HL-60 (cell line): ENCODE results near the gene GDA.

ENCODE experiments used
- DNase-seq, 2 experiments: peaks; one replicate each; pipeline ENCODE4 v3.0.0-alpha.2; 2010 to 2020; ENCODE audit warnings: low read depth in 1 of 2, low spot score in 1 of 2
- H3K27ac ChIP-seq: fragments of 250-450 bp; sonication (Bioruptor Pico); replicated peaks from 2 replicates; pipeline ENCODE4 v1.5.1; 2020; ENCODE audit warnings: mild to moderate bottlenecking, moderate library complexity
- H3K27me3 ChIP-seq: fragments of 250-450 bp; sonication (Bioruptor Pico); 2 replicates; pipeline ENCODE4 v1.5.1; 2021; ENCODE audit warnings: mild to moderate bottlenecking, moderate library complexity; ENCODE audit not compliant: insufficient read depth, poor library complexity, severe bottlenecking
- H3K4me3 ChIP-seq: replicated peaks from 2 replicates; pipeline ENCODE4 v1.5.1; 2011; ENCODE audit warnings: mild to moderate bottlenecking, control low read depth, low read length; ENCODE audit not compliant: insufficient read depth
- GABPA ChIP-seq: IDR thresholded peaks from 2 replicates; pipeline ENCODE4 v1.6.1; 2012; ENCODE audit warnings: low read depth
- POLR2AphosphoS5 ChIP-seq: IDR thresholded peaks from 2 replicates; pipeline ENCODE4 v1.6.1; 2012; ENCODE audit warnings: low read depth
- REST ChIP-seq: IDR thresholded peaks from 2 replicates; pipeline ENCODE4 v1.6.1; 2012; ENCODE audit warnings: low read depth; ENCODE audit not compliant: insufficient replicate concordance
- SPI1 ChIP-seq: IDR thresholded peaks from 2 replicates; pipeline ENCODE4 v1.6.1; 2012; ENCODE audit warnings: low read depth, mild to moderate bottlenecking, borderline replicate concordance
- TF ChIP-seq, protein P1 (sequence below): IDR thresholded peaks from one replicate; pipeline ENCODE4 v1.5.1; 2011; ENCODE audit warnings: low read length, control low read depth, inconsistent platforms; ENCODE audit not compliant: insufficient read depth

Gene GDA

GRCh38 chr9:72200452-72200851 lies 51.2 kb downstream of the GDA start:
- DNase-seq, result peak in 1 of 2 experiments; percentile 19
- TF ChIP-seq, protein P1, sequence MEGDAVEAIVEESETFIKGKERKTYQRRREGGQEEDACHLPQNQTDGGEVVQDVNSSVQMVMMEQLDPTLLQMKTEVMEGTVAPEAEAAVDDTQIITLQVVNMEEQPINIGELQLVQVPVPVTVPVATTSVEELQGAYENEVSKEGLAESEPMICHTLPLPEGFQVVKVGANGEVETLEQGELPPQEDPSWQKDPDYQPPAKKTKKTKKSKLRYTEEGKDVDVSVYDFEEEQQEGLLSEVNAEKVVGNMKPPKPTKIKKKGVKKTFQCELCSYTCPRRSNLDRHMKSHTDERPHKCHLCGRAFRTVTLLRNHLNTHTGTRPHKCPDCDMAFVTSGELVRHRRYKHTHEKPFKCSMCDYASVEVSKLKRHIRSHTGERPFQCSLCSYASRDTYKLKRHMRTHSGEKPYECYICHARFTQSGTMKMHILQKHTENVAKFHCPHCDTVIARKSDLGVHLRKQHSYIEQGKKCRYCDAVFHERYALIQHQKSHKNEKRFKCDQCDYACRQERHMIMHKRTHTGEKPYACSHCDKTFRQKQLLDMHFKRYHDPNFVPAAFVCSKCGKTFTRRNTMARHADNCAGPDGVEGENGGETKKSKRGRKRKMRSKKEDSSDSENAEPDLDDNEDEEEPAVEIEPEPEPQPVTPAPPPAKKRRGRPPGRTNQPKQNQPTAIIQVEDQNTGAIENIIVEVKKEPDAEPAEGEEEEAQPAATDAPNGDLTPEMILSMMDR, result no peak
- TF ChIP-seq POLR2AphosphoS5 (no peak), SPI1 (0 out of 2 replicates have a peak, but pooled peaks have one; percentile 9), REST (no peak), GABPA (no peak)
- Histone ChIP-seq H3K4me3 (no peak overlapping the region), H3K27ac (no peak overlapping the region), H3K27me3 (no peaks in the 10 kb centered on the region)

- H3K27ac ChIP-seq, result no peak overlapping the region
- H3K4me3 ChIP-seq, result no peak overlapping the region
- no peak for DNase-seq
- H3K27me3 ChIP-seq, result no peaks in the 10 kb centered on the region
- TF ChIP-seq SPI1 (no peak), POLR2AphosphoS5 (no peak), REST (no peak), GABPA (no peak)
- TF ChIP-seq, protein P1, result no peak
Measured at GRCh38 chr9:72202009-72202408, 52.8 kb downstream of the GDA start.

DNA sequence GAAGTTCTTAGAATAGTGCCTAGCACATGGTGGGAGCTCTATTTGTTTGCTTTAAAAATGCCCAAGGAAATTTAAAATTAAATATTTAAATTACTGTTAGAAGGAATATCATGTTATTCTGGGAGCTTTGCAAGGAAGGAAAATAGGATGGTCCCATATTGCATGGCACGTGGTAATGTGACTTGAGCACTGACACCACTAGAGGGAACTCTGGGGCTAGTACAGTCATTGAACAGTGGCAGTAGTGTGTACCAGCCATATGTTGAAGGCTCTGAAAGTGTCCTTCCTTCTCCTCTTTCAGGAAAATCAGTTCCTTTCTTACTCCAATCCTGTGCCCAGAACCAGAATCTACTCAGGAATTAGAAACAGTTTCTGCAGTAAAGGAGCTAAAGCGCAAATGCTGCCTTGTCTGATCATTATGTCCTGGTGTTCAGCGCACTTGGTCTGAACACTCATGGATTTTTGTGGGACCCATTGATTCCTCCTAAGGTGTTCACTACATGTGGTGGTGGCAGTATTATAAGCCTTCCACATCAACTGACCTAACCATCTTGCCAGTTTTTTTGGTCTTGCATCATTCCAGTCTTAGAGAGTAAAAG lies 54.1 kb downstream of the GDA start:
- no peak overlapping the region for H3K4me3 ChIP-seq
- TF ChIP-seq, protein P1, result peak; percentile 50
- no peak for TF ChIP-seq SPI1
- H3K27me3 ChIP-seq, result peaks cover 2% of the 10 kb centered on the region
- peak; percentile 30 to 42 for DNase-seq
- no peak overlapping the region for H3K27ac ChIP-seq

DNA sequence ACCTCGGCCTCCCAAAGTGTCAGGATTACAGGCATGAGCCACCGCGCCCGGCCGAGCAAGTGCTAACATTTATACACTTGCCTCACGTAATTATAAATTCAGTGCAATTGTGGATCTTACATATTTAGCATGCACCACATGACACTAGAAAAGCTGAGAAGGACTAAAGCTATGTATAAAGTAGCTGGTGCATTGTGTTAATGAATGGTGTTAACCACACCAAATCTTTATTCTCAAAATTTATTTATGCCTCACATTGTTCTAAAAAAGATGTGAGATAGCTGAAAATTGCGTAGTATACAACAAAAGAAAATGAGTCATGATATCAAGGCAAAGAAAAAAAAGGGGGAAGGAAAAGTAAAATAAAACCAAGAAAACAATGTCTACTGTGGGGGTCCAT lies 54.8 kb downstream of the GDA start:
- TF ChIP-seq, protein P1, result no peak
- TF ChIP-seq POLR2AphosphoS5 (no peak), GABPA (no peak), REST (no peak), SPI1 (no peak)
- H3K27ac ChIP-seq, result no peak overlapping the region
- peaks cover 2% of the 10 kb centered on the region for H3K27me3 ChIP-seq
- DNase-seq, result no peak
- H3K4me3 ChIP-seq, result no peak overlapping the region
